Measurements from ENCODE around the gene CISH. TPM values are rescaled to one million over a fixed set of nuclear protein-coding genes. Genes with fewer than 3 reads are reported as not detected.

Gene CISH
- total and polyA plus RNA-seq, 2 of the 4 experiments (the other 2 are of a cell fraction), result 0.90 to 4.0 TPM

- in situ Hi-C loops (cut with MboI; ENCODE audit: low sequenced_read_pairs) (no loop called here), dilution Hi-C loops (cut with HindIII; ENCODE audit: low sequenced_read_pairs, unreplicated experiment) (no loop called here), intact Hi-C loops (cut with micrococcal nuclease) (no loop called here)
- H3K27ac ChIP-seq (ENCODE audit: insufficient read depth, low read length), result no peak overlapping the region
- no peaks in the 10 kb centered on the region for H3K9me1 ChIP-seq (ENCODE audit: insufficient read depth, low read length)
- H2AFZ ChIP-seq (replicated peaks; ENCODE audit: low read length, poor library complexity), result no peak overlapping the region
- no peak overlapping the region for H3K4me3 ChIP-seq (ENCODE audit: insufficient read depth, low read depth, low read length)
- H3K4me1 ChIP-seq (ENCODE audit: control insufficient read depth, insufficient read depth, low read length), result no peaks in the 10 kb centered on the region
- no peak overlapping the region for H2AK5ac ChIP-seq (ENCODE audit: low read depth, low read length)
- POLR2A ChIA-PET (ENCODE audit: unreplicated experiment), result no interaction called here
- H3K36me3 ChIP-seq (ENCODE audit: control insufficient read depth, insufficient read depth, low read length), result peaks cover 6% of the 10 kb centered on the region
- WGBS, 2 experiments (ENCODE audit: extremely low coverage in 2 of 2, insufficient read length in 1 of 2), result 80% methylated on average over 1 of the region's 2 CpGs; no CpG with 5 or more reads in 1 of the 2 experiments
- no peaks in the 10 kb centered on the region for H3K27me3 ChIP-seq (ENCODE audit: control insufficient read depth, insufficient read depth, low read length)
- H4K91ac ChIP-seq (ENCODE audit: insufficient read depth, low read depth, low read length), result no peak overlapping the region
- H4K20me1 ChIP-seq (ENCODE audit: insufficient read depth, low read length), result no peaks in the 10 kb centered on the region; the same call in 1 of the 2 replicates
- ATAC-seq (ENCODE audit: low read depth) (no peak), DNase-seq (no peak)
- no peak overlapping the region for H2AK9ac ChIP-seq (replicated peaks; ENCODE audit: low read depth, low read length, poor library complexity)
- H3K4me2 ChIP-seq (ENCODE audit: low read depth, low read length), result no peak overlapping the region
- no peaks in the 10 kb centered on the region for H3K79me1 ChIP-seq (ENCODE audit: low read depth in 1 of 2, low read length in 2 of 2)
- no peak overlapping the region for H3K9ac ChIP-seq (ENCODE audit: low read depth, low read length)
- no peak overlapping the region for H3K14ac ChIP-seq (replicated peaks; ENCODE audit: low read depth, low read length)
- no peak overlapping the region for H3K18ac ChIP-seq (ENCODE audit: low read depth, low read length)
- no peak overlapping the region for H2BK120ac ChIP-seq (ENCODE audit: low read depth, low read length)
- no peak overlapping the region for H3K4ac ChIP-seq (ENCODE audit: low read depth, low read length)
- no peak overlapping the region for H3K56ac ChIP-seq (ENCODE audit: extremely low read depth, insufficient read depth, low read length)
- no peaks in the 10 kb centered on the region for H3K9me3 ChIP-seq (ENCODE audit: control insufficient read depth, insufficient read depth, low read length)
- no peak overlapping the region for H4K8ac ChIP-seq (ENCODE audit: low read depth in 2 of 2, low read length in 2 of 2)
- H4K5ac ChIP-seq (ENCODE audit: low read depth, low read length), result no peak overlapping the region
- no peak overlapping the region for H2BK15ac ChIP-seq (ENCODE audit: low read depth, low read length)
- H2BK5ac ChIP-seq (ENCODE audit: low read depth, low read length, poor library complexity, severe bottlenecking), result no peak overlapping the region
- no TSS peak for BruUV-seq (replicated peaks)
- H3K23ac ChIP-seq (ENCODE audit: low read depth, low read length), result no peak overlapping the region
- CTCF ChIA-PET, result no interaction called here
- no peak overlapping the region for H2BK20ac ChIP-seq (ENCODE audit: low read depth, low read length)
- no peak for TF ChIP-seq RFX5 (IDR thresholded peaks at IDR 0.05; ENCODE audit: low read depth, low read length)
- no peak for TF ChIP-seq BHLHE40 (IDR thresholded peaks at IDR 0.05; ENCODE audit: low read depth, low read length)
These were observed 33.8 kb upstream of the CISH start for GRCh38 chr3:50645378-50645777.
